Measurements from ENCODE around the gene SLC30A3. TPM values are rescaled to one million over a fixed set of nuclear protein-coding genes. Genes with fewer than 3 reads are reported as not detected.
A peak's percentile ranks its signal among the peaks of the same experiment; 100 is the strongest.

The SLC30A3 gene
- total RNA-seq, 3 donors from 2014 or later = 0.12 TPM; not detected in 2

GRCh38 chr2:27251766-27252165 is 11.1 kb downstream of the SLC30A3 start:
- no peak for DNase-seq
- H3K36me3 ChIP-seq (ENCODE audit: low read depth) = no peaks in the 10 kb centered on the region
- intact Hi-C loops (cut with DNase I, micrococcal nuclease) = no loop called here
- no peak overlapping the region for H3K4me3 ChIP-seq
- no peak for TF ChIP-seq CTCF (IDR thresholded peaks at IDR 0.05)
- no peaks in the 10 kb centered on the region for H3K4me1 ChIP-seq (ENCODE audit: low read depth)
- no peaks in the 10 kb centered on the region for H3K9me3 ChIP-seq
- ATAC-seq = no peak

GRCh38 chr2:27250652-27251379 is 12.0 kb downstream of the SLC30A3 start:
- Histone ChIP-seq H3K36me3 (ENCODE audit: low read depth) (no peaks in the 10 kb centered on the region), H3K4me3 (no peak overlapping the region), H3K9me3 (no peaks in the 10 kb centered on the region), H3K4me1 (ENCODE audit: low read depth) (no peaks in the 10 kb centered on the region)
- TF ChIP-seq CTCF (IDR thresholded peaks at IDR 0.05) = no peak
- intact Hi-C loops (cut with DNase I, micrococcal nuclease) = no loop called here
- DNase-seq (no peak), ATAC-seq (no peak)

- intact Hi-C loops (cut with DNase I, micrococcal nuclease) = no loop called here
- no peak for TF ChIP-seq CTCF (IDR thresholded peaks at IDR 0.05)
- Histone ChIP-seq H3K4me1 (ENCODE audit: low read depth) (no peaks in the 10 kb centered on the region), H3K4me3 (no peak overlapping the region), H3K9me3 (no peaks in the 10 kb centered on the region), H3K36me3 (ENCODE audit: low read depth) (no peaks in the 10 kb centered on the region)
- DNase-seq (peak in 2 of 3 donors; percentile 48 to 69), ATAC-seq (peak; percentile 85)
These were observed 12.8 kb downstream of the SLC30A3 start for GRCh38 chr2:27249891-27250651.

DNA sequence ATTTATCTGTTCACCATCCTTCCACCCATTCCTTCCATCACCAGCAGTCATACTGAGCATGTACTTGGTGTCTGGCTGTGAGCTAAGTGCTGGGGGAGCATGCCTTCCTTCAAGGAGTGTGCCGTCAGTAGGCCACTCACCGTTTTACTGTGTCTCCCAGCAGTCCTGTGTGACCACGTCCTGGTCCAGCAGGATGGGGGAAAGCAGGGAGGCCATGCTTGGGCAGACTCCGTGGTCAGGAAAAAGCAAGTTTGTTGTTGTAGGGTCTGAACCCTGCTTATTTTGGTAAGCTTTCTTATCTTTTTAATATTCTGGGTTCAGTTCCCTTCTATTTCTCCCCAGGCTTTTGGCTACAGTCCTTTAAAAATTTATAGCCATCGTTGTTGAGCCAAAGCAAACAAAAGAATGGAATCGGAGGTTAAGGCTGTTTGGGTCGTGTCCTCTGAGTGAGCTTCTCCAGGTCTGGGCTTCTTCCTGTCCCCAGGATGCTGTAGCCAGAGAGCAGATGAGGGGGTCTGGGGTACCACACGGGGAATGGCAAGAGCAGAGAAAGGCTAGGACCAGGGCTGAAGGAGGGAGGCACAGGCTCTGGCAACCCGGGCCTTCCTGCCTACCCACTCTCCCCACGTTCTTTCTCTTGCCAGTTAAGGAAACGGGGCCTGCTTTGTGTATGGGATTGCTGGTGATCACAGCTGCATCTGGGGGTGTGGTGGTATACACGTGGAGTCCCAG is 13.5 kb downstream of the SLC30A3 start:
- no peak overlapping the region for H3K4me3 ChIP-seq
- no peak for DNase-seq
- no peaks in the 10 kb centered on the region for H3K9me3 ChIP-seq
- intact Hi-C loops (cut with DNase I, micrococcal nuclease) = no loop called here
- no peak for TF ChIP-seq CTCF (IDR thresholded peaks at IDR 0.05)
- no peak for ATAC-seq
- no peaks in the 10 kb centered on the region for H3K36me3 ChIP-seq (ENCODE audit: low read depth)
- no peaks in the 10 kb centered on the region for H3K4me1 ChIP-seq (ENCODE audit: low read depth)

- no peaks in the 10 kb centered on the region for H3K9me3 ChIP-seq
- H3K4me1 ChIP-seq (ENCODE audit: low read depth) = no peaks in the 10 kb centered on the region
- intact Hi-C loops (cut with DNase I, micrococcal nuclease) = no loop called here
- no peak for DNase-seq
- TF ChIP-seq CTCF (IDR thresholded peaks at IDR 0.05) = no peak
- no peak for ATAC-seq
- H3K4me3 ChIP-seq = no peak overlapping the region
- no peaks in the 10 kb centered on the region for H3K36me3 ChIP-seq (ENCODE audit: low read depth)
These were observed 15.0 kb downstream of the SLC30A3 start for GRCh38 chr2:27247893-27248292.

Measured in mucosa of descending colon (tissue), 3 donors.